CD4-positive, alpha-beta T cell treated with Interleukin-12 subunit alpha and Interleukin-12 subunit beta, for 1 hour (primary cell): ENCODE data around the gene UGT2B17.
A peak's percentile ranks its signal among the peaks of the same experiment; 100 is the strongest.
"Not testable (repeated sequence)": the region's sequence is repeated elsewhere in the genome, so short reads cannot be mapped to it uniquely, and the experiment has no call there.

Experiments
- DNase-seq: peaks from one replicate; pipeline ENCODE4 v3.0.0-alpha.2; 2020

UGT2B17 gene

DNA sequence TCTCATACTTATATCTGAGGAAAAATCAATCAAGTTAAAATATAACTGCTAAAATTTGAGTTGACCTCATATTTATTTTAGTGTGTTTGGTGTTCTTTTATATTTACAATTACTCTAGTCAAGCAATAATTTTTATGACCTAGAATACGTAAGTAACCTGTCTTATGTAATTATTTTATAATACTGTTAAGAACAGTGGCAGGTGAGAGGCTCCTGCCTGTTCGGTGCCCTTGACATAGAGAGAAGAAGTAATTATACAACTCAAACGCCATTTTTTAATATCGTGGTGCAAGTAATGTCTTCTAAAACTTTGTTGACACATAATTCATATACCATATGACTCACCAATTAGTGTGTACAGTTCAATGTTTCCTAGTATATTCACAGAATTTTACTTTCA is 7.6 kb downstream of the UGT2B17 start:
- DNase-seq, result not testable (repeated sequence)

DNA sequence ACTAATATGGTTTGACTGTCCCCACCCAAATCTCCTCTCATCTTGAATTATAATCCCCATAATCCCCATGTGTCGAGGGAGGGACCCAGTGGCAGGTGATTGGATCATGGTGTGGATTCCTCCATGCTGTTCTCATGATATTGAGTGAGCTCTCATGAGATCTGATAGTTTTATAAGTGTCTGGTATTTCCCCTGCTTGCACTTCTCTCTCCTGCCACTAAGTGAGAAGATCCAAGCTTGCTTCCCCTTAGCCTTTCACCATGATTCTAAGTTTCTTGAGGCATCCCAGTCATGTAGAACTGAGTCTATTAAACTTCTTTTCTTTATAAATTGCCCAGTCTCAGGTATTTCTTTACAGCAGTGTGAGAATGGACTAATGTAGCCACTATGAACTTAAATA is 9.8 kb downstream of the UGT2B17 start:
- not testable (repeated sequence) for DNase-seq

DNA sequence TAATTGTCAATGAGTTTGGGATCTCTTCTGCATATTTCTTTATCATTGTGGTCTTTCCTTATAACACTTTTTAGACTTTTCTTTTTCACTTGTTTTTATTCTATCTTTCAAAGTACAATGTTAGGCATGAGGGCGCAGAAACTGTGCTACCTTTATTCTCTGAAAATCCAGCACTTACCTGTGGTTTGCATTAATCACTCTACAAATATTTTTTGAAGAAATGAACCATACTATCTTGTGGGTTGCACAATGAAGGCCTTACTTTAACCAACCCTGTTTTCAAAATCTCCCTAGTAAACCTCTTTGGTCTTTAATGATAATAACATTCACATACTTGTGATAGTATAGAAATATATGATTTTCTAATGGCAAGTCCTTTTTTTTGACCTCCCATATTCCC is 11.0 kb downstream of the UGT2B17 start:
- not testable (repeated sequence) for DNase-seq

DNA sequence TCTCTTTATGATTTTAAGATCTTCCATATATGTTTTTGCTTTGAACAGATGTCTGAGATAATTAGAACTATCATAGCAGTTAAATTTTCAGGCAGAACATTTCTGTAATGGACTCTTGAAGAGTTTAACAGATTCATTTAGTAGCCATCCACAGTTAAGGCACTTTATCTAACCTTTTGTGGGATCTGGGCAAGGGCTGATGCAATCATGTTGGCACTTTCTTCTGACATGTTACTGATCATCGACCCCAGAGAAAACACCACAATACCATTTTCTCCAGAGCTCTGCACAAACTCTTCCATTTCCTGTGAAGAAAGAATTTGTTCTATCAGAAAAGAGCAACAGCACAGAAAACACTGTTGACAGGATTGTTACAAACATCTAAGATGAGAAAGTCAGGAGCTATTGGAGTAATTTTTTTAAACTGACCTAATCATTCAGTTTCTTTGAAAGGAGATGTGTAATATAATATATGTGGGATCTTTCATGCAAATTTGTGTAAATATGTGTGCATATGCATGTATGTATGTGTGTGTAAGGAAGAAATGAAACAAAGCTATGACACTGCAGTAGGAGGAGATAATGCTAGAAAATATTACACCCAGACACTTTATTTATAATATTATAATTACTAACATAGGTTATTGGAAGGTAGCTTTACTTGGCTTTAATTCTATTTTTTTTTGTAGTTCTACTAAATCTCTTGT is 15.6 kb downstream of the UGT2B17 start:
- DNase-seq, result not testable (repeated sequence)

DNA sequence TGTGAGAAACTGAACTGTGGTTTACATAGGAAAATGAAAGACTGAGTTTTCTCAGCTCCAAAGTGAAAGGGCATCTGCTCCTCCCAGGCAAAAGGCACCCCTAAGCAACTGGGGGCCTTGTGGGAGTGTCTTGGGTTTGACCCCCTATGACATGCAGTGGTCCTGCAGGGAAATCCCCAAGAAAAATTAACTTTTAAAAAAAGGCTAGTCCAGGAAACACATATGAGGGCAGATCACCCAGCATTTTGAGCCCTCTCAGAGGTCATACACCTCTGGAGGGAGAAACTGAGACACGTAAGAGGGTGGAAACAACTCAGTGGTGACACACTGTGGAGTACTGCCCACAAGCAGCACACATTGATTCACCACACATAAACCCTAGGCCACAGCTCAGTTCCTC is 22.3 kb downstream of the UGT2B17 start:
- DNase-seq, result not testable (repeated sequence)

DNA sequence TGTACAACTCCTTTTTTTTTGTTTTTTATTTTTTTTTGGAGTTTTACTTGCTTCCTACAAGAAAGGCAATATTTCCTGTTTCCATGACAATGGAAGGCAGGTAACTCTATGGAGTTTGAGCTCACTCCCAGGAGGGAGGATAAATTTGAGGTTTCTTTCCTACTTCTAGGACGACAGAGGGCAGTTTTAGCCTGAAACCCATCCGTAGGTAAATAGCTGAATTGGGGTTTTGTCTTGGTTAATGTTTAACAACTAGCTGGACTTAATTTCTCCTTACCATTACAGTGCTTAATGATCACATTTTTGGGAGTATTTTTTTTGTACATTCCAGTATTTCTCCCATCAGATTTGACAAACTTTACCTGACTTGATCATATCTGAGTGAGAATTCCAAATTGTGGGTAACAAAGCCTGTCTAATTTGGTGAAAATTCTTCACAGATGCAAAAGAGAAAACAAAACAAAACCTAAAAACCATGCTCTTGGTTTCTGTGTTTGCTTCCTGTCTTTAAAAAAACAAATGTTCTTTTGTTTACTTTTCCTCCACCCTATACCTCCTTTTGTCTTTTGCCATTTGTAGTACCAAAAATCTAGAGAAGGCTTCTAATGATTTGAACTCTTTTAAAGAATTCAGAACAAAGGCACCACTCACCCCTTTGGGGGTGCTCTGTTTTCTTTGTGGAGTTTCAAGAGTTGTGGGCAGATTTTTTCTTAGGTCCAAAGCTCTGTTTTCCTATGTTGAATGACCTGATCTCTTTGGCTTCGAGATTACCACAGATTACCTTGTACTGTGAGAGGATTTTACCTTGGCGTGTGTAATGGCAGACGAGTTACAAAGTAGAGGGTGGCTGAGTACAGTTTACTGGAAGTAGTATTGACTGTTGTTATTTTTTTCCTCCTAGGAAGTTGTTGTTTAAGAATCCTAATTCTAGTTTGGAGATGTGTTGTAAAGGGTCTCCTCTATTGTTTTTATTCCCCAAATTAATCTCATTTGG is 23.0 kb downstream of the UGT2B17 start:
- not testable (repeated sequence) for DNase-seq

DNA sequence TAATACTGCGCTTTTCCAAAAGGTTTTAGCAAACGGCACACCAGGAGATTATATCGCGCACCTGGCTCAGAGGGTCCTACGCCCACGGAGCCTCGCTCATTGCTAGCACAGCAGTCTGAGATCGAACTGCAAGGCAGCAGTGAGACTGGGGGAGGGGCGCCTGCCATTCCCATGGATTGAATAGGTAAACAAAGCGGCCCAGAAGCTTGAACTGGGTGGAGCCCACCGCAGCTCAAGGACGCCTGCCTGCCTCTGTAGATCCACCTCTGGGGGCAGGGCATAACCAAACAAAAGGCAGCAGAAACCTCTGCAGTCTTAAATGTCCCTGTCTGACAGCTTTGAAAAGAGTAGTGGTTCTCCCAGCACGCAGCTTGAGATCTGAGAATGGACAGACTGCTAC is 33.4 kb downstream of the UGT2B17 start:
- DNase-seq, result not testable (repeated sequence)

DNA sequence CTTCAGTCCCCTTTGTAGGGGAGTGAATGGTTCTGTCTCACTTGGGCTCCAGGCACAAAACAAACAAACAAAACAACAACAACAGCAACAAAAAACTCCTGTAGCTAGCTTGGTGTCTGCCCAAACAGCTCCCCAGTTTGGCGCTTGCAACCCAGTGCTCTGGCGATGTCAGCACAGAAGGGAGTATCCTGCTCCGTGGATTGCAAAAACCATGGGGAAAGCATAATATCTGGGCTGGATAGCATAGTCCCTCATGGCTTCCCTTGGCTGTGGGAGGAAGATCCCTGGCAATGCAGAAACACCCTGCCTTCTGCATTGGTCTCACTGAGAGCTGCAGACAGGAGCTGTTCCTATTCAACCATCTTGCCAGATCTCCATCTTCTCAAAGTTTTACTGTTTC is 39.7 kb downstream of the UGT2B17 start:
- DNase-seq, result no peak

DNA sequence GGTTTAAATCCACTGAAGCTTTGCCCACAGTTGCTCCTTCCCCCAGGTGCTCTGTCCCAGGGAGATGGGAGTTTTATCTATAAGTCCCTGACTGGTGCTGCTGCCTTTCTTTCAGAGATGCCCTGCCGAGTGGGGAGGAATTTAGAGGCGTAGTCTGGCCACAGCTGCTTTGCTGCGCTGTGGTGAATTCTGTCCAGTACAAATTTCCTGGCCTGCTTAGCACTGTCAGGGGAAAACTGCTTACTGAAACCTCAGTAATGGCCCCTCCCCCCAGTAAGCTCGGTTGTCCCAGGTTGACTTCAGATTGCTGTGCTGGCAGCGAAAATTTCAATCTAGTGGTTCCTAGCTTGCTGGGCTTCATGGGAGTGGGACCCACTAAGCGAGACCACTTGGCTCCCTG is 40.1 kb downstream of the UGT2B17 start:
- no peak for DNase-seq

DNA sequence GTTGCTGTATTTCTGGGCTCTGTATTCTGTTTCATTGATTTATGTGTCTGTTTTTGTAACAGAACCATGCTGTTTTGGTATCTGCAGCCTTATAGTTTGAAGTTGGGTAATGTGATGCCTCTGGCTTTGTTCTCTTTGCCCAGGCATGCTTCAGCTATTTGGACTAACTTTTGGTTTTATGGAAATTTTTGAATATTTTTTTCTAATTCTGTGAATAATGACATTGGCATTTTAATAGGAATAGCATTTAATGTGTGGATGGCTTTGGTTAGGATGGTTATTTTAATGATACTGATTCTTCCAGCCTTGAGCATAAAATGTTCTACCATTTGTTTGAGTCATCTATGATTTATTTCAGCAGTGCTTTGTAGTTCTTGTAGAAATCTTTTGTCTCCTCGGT is 53.9 kb downstream of the UGT2B17 start:
- DNase-seq, result not testable (repeated sequence)

DNA sequence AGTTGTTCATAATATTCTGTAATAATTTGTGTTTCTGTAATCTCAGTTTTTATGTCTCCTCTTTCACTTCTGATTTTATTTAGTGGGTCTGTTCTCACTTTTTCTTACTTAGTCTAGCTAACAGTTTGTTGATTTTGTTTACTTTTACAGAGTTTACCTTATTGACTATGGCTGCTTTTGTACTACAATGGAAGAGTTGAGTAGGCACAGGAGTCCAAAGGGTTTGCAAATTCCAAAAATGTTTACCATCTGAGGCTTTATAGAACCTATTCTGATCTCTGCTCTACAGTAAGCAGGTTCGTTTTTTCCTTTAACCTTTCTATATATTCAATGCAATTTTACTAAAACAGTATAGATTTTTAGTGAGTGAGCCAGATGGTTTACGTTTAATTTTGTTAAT is 55.1 kb downstream of the UGT2B17 start:
- DNase-seq, result no peak

DNA sequence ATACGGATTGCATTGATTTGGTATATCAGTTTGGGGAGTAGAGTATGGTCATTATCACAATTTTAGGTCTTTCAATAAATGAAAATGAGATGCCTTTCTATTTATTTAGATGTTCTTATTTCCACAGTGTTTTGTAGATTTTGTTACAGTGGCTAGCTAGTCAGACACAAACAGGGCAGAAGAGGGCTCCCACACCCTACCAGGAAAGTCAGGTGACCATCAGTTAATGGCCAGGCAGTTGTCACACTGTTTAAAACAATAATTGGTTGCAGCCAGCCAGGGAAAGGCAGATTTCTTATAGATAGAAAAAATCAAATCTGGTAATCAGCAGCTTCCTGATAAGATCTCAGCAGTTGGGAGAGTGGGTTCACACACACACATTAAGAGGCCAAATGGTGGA is 57.2 kb downstream of the UGT2B17 start:
- DNase-seq, result no peak

DNA sequence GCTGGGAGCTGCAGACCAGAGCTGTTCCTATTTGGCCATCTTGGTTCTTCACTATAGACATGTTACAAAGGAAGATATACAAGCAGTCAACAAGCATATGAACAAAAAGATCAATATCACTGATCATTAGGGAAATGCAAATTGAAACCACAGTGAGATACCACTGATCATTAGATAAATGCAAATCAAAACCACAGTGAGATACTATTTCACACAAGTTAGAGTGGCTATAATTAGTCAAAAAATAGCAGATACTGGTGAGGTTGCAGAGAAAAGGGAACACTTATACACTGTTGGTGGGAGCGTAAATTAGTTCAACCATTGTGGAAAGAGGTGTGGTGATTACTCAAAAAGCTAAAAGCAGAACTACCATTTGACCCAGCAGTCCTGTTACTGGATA is 70.7 kb downstream of the UGT2B17 start:
- not testable (repeated sequence) for DNase-seq

DNA sequence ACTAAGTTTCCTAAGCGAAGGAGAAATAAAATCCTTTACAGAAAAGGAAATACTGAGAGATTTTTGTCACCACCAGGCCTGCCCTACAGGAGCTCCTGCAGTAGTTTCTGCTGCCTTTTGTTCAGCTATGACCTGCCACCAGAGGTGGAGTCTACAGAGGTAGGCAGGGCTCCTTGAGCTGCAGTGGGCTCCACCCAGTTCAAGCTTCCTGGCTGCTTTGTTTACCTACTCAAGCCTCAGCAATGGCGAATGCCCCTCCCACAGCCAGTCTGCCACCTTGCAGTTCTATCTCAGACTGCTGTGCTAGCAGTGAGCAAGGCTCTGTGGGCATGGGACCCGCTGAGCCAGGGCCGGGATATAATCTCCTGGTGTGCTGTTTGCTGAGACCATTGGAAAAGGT is 71.3 kb downstream of the UGT2B17 start:
- peak; percentile 29 for DNase-seq

DNA sequence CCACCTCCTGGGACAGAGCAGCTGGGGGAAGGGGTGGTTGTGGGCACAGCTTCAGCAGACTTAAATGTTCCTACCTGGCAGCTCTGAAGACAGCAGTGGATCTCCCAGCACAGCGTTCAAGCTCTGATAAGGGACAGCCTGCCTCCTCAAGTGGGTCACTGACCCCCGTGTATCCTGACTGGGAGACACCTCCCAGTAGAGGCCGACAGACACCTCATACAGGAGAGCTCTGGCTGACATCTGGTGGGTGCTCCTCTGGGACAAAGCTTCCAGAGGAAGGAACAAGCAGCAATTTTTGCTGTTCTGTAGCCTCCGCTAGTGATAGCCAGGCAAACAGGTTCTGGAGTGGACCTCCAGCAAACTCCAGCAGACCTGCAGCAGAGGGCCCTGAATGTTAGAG is 72.7 kb downstream of the UGT2B17 start:
- not testable (repeated sequence) for DNase-seq

DNA sequence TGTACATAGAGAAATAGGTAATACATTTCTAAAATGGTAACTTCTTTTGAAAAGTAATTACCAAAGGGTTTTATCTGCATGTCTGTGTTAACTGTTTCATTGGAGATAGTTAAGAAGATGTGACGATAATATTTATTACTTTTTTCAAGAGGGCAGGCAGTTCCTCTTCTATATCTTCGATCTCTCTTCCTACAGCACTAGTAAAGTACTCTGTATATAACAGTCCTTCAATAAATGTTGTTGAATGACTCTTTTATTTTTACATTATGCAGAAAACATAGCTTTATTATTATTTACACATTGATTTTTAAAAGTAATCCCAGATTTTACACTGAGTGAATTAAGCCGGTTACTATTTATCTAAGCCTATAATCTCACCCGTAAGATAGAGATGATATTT is 77.1 kb downstream of the UGT2B17 start:
- DNase-seq, result no peak

DNA sequence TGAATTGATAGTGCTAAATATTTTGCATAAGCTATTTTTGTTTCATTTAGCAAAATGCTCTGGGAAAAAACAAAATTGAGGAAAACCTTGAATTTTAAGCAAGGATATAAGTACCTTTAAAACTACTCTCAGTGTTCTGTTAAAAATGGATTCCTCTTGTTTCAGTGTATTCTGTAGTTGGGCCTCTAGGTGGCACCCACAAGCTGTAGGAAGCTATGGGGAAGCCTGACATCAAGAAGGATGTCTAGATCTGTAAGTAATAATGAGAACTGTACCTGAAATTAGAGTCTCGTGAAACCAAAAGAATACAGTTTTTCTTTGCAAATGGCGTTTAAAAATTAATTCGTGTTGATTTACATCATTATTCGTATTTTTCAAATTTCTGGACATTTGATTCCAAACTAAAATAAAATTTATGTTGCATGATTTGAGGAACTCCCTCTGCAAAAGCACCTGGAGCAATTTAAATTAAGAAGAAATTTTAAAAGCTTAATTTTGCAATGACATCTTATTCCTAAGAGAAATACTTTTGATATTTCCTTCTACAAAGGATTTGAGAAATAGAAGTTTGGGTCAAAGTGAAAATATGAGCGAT is 77.6 kb downstream of the UGT2B17 start:
- DNase-seq, result peak; percentile 70

DNA sequence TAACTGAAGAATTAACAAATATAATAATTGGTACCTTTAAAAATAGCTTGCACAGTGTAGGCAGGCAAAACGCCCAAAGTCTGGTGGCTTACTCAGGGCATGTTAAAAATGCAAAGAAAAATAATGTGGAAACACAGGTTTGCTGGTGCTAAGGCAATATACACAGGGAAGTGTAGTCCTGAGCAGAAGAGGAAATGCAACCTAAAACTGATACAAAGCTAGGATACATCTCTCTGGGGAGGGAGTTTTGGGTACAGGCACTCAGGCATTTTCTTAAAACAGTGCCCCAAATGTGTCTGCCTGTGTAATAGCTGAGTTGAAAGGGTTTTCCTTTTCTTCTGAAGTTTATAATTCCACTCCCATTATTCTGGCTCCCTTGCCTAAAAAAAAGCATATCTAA is 81.4 kb downstream of the UGT2B17 start:
- DNase-seq, result no peak

DNA sequence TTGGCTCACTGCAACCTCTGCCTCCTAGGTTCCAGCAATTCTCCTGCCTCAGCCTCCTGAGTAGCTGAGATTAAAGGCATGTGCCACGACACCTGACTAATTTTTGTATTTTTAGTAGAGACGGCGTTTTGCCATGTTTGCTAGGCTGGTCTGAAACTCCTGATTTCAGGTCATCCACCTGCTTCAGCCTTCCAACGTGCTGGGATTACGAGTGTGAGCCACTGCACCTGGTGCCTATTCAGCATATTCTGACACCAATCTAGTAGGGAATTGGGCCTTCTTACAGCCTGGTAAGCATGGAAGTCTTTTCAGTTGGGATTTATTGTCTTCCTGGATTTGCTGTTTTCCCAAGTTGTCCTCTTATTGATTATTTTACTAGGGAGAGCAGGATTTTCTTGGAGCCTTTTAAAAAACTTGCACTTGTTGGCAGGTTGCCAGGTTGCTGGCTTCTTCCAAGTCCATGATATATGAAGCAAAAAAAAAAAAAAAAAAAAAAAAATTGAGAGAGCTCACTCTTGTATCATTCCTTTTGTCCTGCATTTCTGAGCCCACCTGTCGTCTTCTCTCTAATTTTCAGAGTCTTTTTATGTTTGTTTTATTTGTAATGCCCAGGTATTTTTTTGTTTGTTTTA is 85.2 kb downstream of the UGT2B17 start:
- DNase-seq, result no peak

DNA sequence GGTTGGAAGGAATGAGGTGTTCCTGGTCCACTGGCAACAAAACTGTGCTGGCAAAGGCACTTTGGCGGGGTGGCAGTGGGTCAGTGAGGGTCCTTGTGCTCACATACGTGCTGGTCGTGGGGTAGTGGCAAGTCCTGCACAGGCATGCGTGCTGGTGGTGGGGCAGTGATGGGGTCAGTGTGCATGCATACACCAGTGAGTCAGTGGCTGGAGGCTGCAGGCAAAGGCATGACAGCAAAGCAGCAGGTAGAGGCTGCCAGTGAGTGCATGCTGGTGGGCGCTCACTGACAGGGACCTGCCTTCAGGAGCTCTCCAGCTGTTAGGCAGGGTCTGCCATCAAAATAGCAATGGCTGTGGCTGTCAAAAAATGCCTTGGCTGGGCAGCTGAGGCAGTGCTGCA is 86.8 kb downstream of the UGT2B17 start:
- no peak for DNase-seq
